AG04449 (cell line): ENCODE data around the gene PHF5A.

Experiments used
- CTCF ChIA-PET: fragments of 350-600 bp; formaldehyde crosslinking; extraction: SDS; loops from one replicate; lab custom pipeline; 2021; ENCODE audit warnings: antibody characterized with exemption; lab: Yijun Ruan, JAX
- POLR2A ChIA-PET: fragments of 400-600, 350-600 bp; formaldehyde crosslinking; extraction: SDS; loops from one replicate; lab custom pipeline; 2020; ENCODE audit warnings: antibody characterized with exemption, inconsistent platforms; lab: Yijun Ruan, JAX
- DNase-seq: peaks from one replicate; pipeline ENCODE4 v3.0.0-alpha.2; 2010; ENCODE audit warnings: low read depth, low spot score
- H3K4me3 ChIP-seq: 2 replicates; pipeline ENCODE4 v1.5.1; 2011; ENCODE audit warnings: low read depth, mild to moderate bottlenecking, control low read depth, low read length
- TF ChIP-seq, protein P1 (sequence below): IDR thresholded peaks from one replicate; pipeline ENCODE4 v1.5.1; 2011; ENCODE audit warnings: mild to moderate bottlenecking, moderate library complexity, low read length, control low read depth, inconsistent platforms; ENCODE audit not compliant: insufficient read depth; ENCODE audit errors: missing control alignments

The PHF5A gene

GRCh38 chr22:41431656-41432055, 36.8 kb downstream of the PHF5A start:
- TF ChIP-seq, protein P1, sequence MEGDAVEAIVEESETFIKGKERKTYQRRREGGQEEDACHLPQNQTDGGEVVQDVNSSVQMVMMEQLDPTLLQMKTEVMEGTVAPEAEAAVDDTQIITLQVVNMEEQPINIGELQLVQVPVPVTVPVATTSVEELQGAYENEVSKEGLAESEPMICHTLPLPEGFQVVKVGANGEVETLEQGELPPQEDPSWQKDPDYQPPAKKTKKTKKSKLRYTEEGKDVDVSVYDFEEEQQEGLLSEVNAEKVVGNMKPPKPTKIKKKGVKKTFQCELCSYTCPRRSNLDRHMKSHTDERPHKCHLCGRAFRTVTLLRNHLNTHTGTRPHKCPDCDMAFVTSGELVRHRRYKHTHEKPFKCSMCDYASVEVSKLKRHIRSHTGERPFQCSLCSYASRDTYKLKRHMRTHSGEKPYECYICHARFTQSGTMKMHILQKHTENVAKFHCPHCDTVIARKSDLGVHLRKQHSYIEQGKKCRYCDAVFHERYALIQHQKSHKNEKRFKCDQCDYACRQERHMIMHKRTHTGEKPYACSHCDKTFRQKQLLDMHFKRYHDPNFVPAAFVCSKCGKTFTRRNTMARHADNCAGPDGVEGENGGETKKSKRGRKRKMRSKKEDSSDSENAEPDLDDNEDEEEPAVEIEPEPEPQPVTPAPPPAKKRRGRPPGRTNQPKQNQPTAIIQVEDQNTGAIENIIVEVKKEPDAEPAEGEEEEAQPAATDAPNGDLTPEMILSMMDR: no peak
- CTCF ChIA-PET: no interaction called here
- DNase-seq: no peak
- H3K4me3 ChIP-seq: no peak overlapping the region
- POLR2A ChIA-PET: interaction anchor here (0.7 kb wide), 1 partner anchor 9 kb away, joined by 5 read pairs; no protein-coding TSS in a partner anchor

GRCh38 chr22:41429951-41430332, 38.5 kb downstream of the PHF5A start:
- H3K4me3 ChIP-seq: no peak overlapping the region
- POLR2A ChIA-PET: interaction anchor here (3.5 kb wide), 1 partner anchor 16 kb away, joined by 13 read pairs; the partner anchor contains the start of gene TOB2
- TF ChIP-seq, protein P1: no peak
- no peak for DNase-seq
- CTCF ChIA-PET: no interaction called here

DNA sequence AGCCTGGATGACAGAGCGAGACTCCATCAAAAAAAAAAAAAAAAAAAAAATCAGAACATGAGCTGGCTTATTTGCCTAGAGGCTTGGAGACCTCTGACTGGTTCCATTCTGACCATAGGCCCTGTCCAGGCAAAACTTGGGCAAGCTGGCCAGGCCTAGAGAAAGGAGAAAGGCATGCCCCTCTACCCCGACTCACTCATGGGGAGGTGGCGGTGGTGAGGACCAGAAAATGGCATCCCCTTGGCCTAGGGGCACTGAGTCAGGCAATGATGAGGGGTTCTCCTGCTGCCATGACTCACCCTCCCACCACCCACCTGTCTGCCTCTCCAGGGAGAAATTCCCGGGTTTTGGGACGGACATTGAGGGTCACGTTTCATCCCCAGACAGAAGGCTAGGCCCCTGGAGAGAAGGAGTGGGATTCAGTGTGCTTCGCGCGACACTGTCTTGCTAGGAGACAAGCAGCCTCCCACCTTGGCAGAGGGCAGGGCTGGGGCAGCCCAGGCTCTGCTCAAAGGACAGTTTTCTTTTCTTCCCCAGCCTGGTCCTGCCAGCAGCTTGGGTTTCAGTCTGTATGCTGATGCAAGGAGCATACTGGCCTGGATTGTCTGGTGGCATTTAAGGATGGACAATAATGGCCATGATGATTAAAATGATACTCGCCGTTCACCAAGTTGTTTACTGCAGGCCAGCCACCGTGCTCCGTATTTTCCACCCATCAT, 39.1 kb downstream of the PHF5A start:
- no peak overlapping the region for H3K4me3 ChIP-seq
- no peak for DNase-seq
- CTCF ChIA-PET: no interaction called here
- TF ChIP-seq, protein P1: no peak
- POLR2A ChIA-PET: interaction anchor here (0.7 to 3.5 kb wide), 2 partner anchors 17 to 25 kb away, joined by 3 to 13 read pairs; partner anchors contain the start of gene TOB2

- ChIA-PET POLR2A (interaction anchor here (0.6 kb wide), 1 partner anchor 18 kb away, joined by 3 read pairs; no protein-coding TSS in a partner anchor), CTCF (interaction anchor here (1.0 kb wide), 1 partner anchor 22 kb away, joined by 4 read pairs; no protein-coding TSS in a partner anchor)
- TF ChIP-seq, protein P1: no peak
- no peak for DNase-seq
- no peak overlapping the region for H3K4me3 ChIP-seq
Observed at GRCh38 chr22:41425660-41426365, 42.7 kb downstream of the PHF5A start.

DNA sequence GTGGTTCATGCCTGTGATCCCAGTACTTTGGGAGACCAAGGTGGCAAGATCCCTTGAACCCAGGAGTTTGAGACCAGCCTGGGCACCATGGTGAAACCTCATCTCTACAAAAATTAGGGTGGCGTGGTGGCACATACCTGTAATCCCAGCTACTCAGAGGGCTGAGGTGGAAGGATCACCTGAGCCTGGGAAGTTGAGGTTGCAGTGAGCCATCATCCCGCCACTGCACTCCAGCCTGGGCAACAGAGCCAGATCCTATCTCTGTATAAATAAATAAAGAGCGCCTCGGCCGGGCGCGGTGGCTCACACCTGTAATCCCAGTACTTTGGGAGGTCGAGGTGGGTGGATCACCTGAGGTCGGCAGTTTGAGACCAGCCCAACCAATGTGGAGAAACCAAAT, 49.8 kb downstream of the PHF5A start:
- TF ChIP-seq, protein P1: no peak
- H3K4me3 ChIP-seq: no peak overlapping the region
- ChIA-PET CTCF (interaction anchor here (1.5 to 1.9 kb wide), 2 partner anchors 16 to 99 kb away, joined by 3 to 6 read pairs; no protein-coding TSS in a partner anchor), POLR2A (interaction anchor here (0.6 kb wide), 1 partner anchor 25 kb away, joined by 3 read pairs; no protein-coding TSS in a partner anchor)
- DNase-seq: no peak
